Measurements from ENCODE around the gene ADGRG1. TPM values are rescaled to one million over a fixed set of nuclear protein-coding genes. Genes with fewer than 3 reads are reported as not detected.

ADGRG1 gene
- 10 to 100 TPM; 53.2 to 78.4 TPM for total RNA-seq
- polyA plus RNA-seq (ENCODE audit: insufficient read length in 6 of 6): 10 to 100 TPM; 17.3 to 23.1 (median 18.9) TPM
- long read RNA-seq, donor 1, partial matches to known transcripts: 5 of 6 reads
- long read RNA-seq, donor 1, other reads (novel, unspliced or antisense): 0 of 6 reads
- long read RNA-seq, donor 2, partial matches to known transcripts: 6 of 7 reads
- long read RNA-seq, donor 2, other reads (novel, unspliced or antisense): 0 of 7 reads
- long read RNA-seq, donor 3, partial matches to known transcripts: 0 of 1 reads
- long read RNA-seq, donor 3, other reads (novel, unspliced or antisense): 0 of 1 reads
- long read RNA-seq, donor 4, partial matches to known transcripts: 4 of 5 reads
- long read RNA-seq, donor 4, other reads (novel, unspliced or antisense): 0 of 5 reads
- long read RNA-seq, donor 5: 0 reads
- long read RNA-seq, donor 6, partial matches to known transcripts: 0 of 1 reads
- long read RNA-seq, donor 6, other reads (novel, unspliced or antisense): 0 of 1 reads
- long read RNA-seq, donor 7: 0 reads
- long read RNA-seq, donor 8: 0 reads
- long read RNA-seq, donor 9: 0 reads
- long read RNA-seq, donor 10, partial matches to known transcripts: 1 of 4 reads
- long read RNA-seq, donor 10, other reads (novel, unspliced or antisense): 2 of 4 reads
- long read RNA-seq, donor 11: 0 reads
- long read RNA-seq, donor 12, full-length matches to known transcripts: 1 of 1 reads
- long read RNA-seq, donor 12, partial matches to known transcripts: 0 of 1 reads
- long read RNA-seq, donor 12, other reads (novel, unspliced or antisense): 0 of 1 reads

DNA sequence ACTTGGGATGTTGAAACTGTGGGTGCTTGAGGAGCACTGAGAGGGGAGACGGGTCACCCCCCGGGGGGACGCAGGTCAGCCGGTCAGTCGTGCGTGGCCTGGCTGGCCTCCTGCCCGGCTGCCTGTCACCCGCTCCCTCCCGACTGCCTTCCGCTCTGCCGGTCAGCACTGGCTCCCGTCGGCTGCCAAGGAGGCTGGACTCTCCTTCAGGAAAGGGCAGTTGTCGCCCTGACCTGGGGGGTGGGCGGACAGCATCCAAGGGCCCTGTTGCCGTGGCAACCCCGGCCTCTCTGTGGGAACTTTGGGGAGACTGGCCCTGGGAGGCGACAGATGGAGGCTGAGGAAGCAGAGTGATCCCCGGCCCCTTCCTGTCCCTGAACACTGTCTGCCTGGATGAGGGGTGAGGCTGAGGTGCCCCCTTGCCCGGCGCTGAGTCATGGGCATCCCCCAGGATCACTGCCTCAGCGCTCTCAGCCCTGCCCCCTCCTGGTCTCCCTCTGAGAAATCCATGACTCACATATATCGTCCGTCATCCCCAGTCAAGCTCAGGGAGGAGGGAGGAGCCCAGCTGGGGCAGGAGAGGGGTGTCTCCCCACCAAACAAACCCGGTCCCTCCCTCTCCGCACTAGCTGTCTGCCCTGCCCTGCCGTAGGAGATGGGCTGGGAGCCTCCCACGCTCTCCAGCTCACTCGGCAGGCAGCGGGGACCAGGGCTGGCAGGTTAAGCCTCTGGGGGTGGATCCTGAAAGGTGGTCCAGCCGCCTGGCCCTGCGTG, at the start of gene ADGRG1:
Gene ADGRG1, plus strand, starts transcription at position 623 of the 774 bp plus-strand sequence. CDS start 21,658 bp downstream, outside the sequence.
- TF ChIP-seq, protein P1, sequence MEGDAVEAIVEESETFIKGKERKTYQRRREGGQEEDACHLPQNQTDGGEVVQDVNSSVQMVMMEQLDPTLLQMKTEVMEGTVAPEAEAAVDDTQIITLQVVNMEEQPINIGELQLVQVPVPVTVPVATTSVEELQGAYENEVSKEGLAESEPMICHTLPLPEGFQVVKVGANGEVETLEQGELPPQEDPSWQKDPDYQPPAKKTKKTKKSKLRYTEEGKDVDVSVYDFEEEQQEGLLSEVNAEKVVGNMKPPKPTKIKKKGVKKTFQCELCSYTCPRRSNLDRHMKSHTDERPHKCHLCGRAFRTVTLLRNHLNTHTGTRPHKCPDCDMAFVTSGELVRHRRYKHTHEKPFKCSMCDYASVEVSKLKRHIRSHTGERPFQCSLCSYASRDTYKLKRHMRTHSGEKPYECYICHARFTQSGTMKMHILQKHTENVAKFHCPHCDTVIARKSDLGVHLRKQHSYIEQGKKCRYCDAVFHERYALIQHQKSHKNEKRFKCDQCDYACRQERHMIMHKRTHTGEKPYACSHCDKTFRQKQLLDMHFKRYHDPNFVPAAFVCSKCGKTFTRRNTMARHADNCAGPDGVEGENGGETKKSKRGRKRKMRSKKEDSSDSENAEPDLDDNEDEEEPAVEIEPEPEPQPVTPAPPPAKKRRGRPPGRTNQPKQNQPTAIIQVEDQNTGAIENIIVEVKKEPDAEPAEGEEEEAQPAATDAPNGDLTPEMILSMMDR (IDR thresholded peaks at IDR 0.05): no peak
- intact Hi-C loops (cut with DNase I): no loop called here
- Histone ChIP-seq H3K9me3 (no peaks in the 10 kb centered on the region), H3K4me3 (peak within 1 kb of the TSS in 1 of 2 donors; percentile 43), H3K36me3 (no peaks in the 10 kb centered on the region), H3K27ac (peak within 1 kb of the TSS; percentile 46 to 69), H3K27me3 (peaks cover 0 to 36% of the 10 kb centered on the region in 2 donors), H3K4me1 (peaks cover 8 to 10% of the 10 kb centered on the region in 2 donors)
- DNase-seq (peak in 3 of 4 donors; percentile 58 to 79 (median 76)), ATAC-seq (peak; percentile 81)

- no peak for DNase-seq
- ATAC-seq: no peak
- H3K4me1 ChIP-seq: no peaks in the 10 kb centered on the region
- peaks cover 0 to 17% of the 10 kb centered on the region in 2 donors for H3K27me3 ChIP-seq
- no peaks in the 10 kb centered on the region for H3K36me3 ChIP-seq
- TF ChIP-seq, protein P1 (IDR thresholded peaks at IDR 0.05): no peak
- H3K4me3 ChIP-seq: no peak overlapping the region
- no peak overlapping the region for H3K27ac ChIP-seq
- no peaks in the 10 kb centered on the region for H3K9me3 ChIP-seq
- intact Hi-C loops (cut with DNase I): loop anchor here in 1 of 2 donors (10.0 kb wide), 1 partner anchor 145 kb away; no protein-coding TSS in a partner anchor
Measured at GRCh38 chr16:57579361-57579665, 49.1 kb upstream of the ADGRG1 start.

DNA sequence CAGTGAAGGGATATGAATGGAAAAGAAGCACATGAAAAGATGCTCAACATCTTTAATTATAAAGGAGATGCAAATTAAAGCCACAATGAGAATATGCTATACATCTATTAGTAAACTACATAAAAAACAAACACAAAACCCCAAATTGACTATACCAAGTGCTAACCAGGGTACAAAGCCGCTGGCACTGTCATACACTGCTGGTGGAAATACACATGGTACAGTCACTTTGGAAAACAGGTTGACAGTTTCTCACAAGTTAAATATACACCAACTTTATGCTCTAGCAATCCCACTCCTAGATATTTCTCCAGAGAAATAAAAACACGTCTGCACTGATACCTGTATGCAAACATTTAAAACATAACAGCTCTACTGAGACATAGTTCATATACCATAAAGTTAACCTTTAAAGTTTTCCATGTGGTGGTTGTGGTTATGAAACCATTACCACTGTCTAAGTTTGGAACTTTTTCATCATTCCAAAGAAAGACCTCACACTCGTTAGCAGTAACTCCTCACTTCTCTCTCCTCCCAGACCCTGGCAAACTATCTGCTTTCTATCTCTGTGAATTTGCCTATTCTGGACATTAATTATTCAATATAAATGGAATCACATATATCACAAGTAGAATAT, 43.3 kb upstream of the ADGRG1 start:
- TF ChIP-seq, protein P1 (IDR thresholded peaks at IDR 0.05): no peak
- DNase-seq (no peak), ATAC-seq (no peak)
- H3K4me3 ChIP-seq: no peak overlapping the region
- H3K4me1 ChIP-seq: peaks cover 0 to under 1% of the 10 kb centered on the region in 2 donors
- H3K27me3 ChIP-seq: no peaks in the 10 kb centered on the region
- H3K27ac ChIP-seq: no peak overlapping the region
- no peaks in the 10 kb centered on the region for H3K9me3 ChIP-seq
- intact Hi-C loops (cut with DNase I): no loop called here
- no peaks in the 10 kb centered on the region for H3K36me3 ChIP-seq

GRCh38 chr16:57588831-57589230, 39.6 kb upstream of the ADGRG1 start:
- H3K4me3 ChIP-seq: no peak overlapping the region

More at GRCh38 chr16:57588831-57589230, 39.6 kb upstream of the ADGRG1 start:
- intact Hi-C loops (cut with DNase I): no loop called here
- ATAC-seq: no peak
- H3K27ac ChIP-seq: no peak overlapping the region
- H3K27me3 ChIP-seq: no peaks in the 10 kb centered on the region
- H3K36me3 ChIP-seq: no peaks in the 10 kb centered on the region
- peaks cover 0 to 13% of the 10 kb centered on the region in 2 donors for H3K4me1 ChIP-seq
- no peaks in the 10 kb centered on the region for H3K9me3 ChIP-seq
- TF ChIP-seq, protein P1 (IDR thresholded peaks at IDR 0.05): no peak
- peak in 1 of 4 donors; percentile 14 for DNase-seq

Data from left lung (tissue), 14 donors.